ENCODE results near the gene PDCL2. TPM values are rescaled to one million over a fixed set of nuclear protein-coding genes. Genes with fewer than 3 reads are reported as not detected.

The PDCL2 gene
- total RNA-seq, 1 donor, result not detected

- DNase-seq (ENCODE audit: low read depth in 2 of 3, low spot score in 2 of 3), result peak in 2 of 3 donors; percentile 23 to 29
Observed at GRCh38 chr4:55543858-55544257, 48.2 kb downstream of the PDCL2 start.

DNA sequence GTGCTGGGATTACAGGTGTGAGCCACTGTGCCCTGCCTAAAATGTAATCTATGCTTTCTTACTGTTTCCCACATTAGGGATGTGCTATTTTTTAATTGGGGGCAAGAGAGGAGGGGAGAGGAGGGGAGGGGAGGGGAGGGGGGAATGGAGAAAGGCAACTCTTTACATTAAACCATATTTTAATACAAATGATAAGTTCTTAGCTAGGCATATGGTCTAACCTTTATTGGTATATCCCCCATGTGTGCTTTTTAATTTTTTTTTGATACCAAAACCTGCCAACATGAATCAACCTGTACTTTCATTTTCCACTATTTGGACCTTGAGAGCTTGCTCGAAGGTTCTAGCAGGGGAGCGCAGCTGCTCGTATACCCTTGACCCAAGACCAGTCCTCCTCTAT lies 51.8 kb downstream of the PDCL2 start:
- no peak for DNase-seq (ENCODE audit: low read depth in 2 of 3, low spot score in 2 of 3)

DNA sequence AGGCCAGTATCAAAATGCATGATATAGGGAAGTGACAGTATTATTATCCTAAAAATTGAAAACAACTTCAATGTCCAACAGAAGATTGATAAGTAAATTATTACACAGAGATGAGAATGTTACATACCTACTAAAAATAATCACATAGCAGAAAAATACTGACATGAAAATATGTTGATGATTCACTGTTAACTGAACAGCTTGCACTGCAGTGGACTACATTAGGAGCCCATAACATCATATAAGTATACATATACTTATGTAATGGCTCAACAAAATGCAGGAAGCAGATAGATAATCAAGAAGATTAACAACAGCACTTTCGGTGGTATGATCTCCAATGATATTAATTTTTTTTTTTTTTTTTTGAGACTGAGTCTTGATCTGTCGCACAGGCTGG lies 52.4 kb downstream of the PDCL2 start:
- no peak for DNase-seq (ENCODE audit: low read depth in 2 of 3, low spot score in 2 of 3)

DNA sequence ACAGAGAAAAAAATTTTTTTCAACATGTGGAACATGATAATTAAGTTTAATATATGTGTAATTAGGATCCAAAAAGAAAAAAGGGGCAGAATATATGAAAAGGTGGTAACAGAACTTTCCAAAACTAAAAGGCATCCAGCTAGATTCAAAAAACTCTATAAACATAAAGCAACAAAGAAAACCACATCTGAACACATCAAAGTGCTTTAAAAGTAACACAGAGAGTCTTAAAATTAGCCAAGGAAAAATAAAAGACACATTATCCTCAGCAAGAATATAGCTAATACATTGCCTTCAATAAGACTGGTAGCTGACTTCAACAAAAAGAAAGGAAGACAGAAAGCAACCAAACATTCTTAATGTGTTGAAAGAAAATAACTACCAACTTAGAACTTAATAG lies 53.5 kb downstream of the PDCL2 start:
- no peak for DNase-seq (ENCODE audit: low read depth in 2 of 3, low spot score in 2 of 3)

- DNase-seq (ENCODE audit: low read depth in 2 of 3, low spot score in 2 of 3), result no peak
Observed at GRCh38 chr4:55534306-55534705, 57.7 kb downstream of the PDCL2 start.

- peak in 1 of 3 donors; percentile 11 for DNase-seq (ENCODE audit: low read depth in 2 of 3, low spot score in 2 of 3)
Observed at GRCh38 chr4:55530691-55531090, 61.4 kb downstream of the PDCL2 start.

- DNase-seq (ENCODE audit: low read depth in 2 of 3, low spot score in 2 of 3), result no peak
Observed at GRCh38 chr4:55530167-55530566, 61.9 kb downstream of the PDCL2 start.

- no peak for DNase-seq (ENCODE audit: low read depth in 2 of 3, low spot score in 2 of 3)
Observed at GRCh38 chr4:55528491-55528890, 63.6 kb downstream of the PDCL2 start.

DNA sequence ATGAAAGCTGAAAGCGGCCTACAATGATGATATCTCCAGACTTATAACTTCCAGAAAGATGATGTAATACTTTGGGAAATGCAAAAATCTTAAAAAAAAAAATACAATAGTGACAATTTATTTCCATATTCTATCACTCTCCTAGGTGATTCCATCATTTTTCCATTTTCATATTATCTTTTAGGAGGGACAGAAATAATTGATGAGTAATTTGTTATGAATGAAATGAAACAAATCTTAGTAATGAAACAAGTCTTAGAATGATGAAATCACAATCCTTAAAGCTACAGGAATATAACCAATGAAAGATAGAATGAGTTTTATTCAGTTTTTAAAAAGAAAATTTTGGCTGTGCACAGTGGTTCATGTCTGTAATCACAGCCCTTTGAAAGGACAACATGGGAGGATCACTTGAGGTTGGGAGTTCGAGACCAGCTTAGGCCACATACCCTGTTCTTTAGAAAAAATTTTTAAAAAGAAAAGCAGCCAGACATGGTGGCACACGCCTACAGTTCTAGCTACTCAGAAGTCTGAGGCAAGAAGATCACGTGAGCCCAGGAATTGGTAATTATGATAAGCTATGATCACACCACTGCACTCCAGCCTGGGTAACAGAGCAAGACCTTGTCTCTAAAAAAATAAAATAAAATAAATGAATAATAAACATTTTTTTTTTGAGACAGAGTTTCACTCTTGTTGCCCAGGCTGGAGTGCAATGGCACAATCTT lies 67.0 kb downstream of the PDCL2 start:
- no peak for DNase-seq (ENCODE audit: low read depth in 2 of 3, low spot score in 2 of 3)

DNA sequence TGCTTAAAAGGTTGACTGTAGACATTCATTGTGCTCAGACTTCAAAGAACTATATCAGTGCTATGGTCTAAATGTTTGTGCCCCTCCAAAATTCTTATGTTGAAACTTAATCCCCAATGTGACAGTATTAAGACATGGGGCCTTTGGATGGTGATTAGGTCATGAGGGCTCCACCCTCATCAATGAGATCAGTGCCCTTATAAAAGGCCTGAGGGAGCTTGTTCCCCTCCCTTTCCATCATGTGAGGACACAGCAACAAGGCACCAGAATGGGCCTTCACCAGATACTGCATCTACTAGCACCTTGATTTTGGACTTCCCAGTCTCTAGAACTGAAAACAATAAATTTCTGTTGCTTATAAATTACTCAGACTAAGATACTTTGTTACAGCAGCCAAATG lies 73.6 kb downstream of the PDCL2 start:
- DNase-seq (ENCODE audit: low read depth in 2 of 3, low spot score in 2 of 3), result no peak

GRCh38 chr4:55517526-55518229 lies 74.4 kb downstream of the PDCL2 start:
- no peak for DNase-seq (ENCODE audit: low read depth in 2 of 3, low spot score in 2 of 3)

DNA sequence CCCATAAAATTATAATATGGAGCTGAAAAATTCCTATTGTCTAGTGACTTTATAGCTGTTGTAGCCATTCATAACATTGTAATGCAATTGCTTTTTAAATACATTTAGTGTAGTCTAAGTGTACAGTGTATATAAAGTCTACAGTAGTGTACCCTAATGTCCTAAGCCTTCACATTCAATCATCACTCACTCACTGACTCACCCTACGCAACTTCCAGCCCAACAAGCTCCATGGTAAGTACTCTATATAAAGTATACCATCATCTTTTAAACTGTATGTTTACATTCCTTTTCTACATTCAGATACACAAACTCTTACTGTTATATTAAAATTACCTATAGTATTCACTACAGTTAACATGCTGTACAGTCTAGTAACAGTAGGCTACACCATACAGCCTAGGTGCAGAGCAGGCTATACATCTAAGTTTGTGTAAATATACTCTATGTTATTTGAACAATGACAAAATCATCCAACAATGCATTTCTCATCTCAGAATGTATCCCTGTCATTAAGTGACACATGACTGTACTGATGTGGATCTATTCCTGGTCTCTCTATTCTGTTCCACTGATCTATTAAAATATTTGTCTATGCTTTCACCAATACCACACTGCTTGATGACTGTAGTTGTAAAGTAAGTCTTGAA lies 79.0 kb downstream of the PDCL2 start:
- DNase-seq (ENCODE audit: low read depth in 2 of 3, low spot score in 2 of 3), result no peak

DNA sequence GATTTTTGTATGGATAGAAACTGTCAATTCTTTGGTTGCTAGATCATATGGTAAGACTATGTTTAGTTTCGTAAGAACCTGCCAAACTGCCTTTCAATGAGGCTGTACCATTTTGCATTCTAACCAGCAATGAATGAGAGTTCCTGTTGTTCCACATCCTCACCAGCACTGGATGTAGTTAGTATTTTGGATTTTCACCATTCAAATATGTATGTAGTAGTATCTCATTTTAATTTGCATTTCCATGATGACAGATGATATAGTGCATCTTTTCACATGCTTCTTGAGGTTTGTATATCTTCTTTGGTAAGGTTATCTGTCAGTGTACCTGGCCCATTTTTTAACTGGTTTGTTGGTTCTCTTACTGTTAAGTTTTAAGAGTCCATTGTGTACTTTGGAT lies 80.0 kb downstream of the PDCL2 start:
- no peak for DNase-seq (ENCODE audit: low read depth in 2 of 3, low spot score in 2 of 3)

DNA sequence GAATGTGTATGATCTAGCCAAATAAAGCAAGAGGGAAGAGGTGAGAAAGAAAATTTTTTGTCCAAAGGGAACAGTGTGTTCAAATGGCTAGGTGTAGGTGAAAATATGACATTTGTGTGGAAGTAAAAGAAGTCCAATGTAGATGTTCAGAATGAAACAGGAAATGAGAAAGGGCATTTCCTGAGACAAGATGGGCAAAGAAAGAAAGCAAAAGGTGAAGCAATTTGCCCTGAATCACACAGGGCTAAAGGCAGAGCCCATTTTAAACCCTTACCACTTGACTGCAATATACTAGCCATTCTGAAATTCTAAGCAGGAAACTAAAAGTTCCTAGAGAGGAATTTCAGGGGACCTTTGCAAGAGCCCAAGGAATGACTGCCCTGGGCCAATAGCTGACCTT lies 81.4 kb downstream of the PDCL2 start:
- DNase-seq (ENCODE audit: low read depth in 2 of 3, low spot score in 2 of 3), result no peak

GRCh38 chr4:55509266-55509665 lies 82.8 kb downstream of the PDCL2 start:
- no peak for DNase-seq (ENCODE audit: low read depth in 2 of 3, low spot score in 2 of 3)

GRCh38 chr4:55507612-55508011 lies 84.4 kb downstream of the PDCL2 start:
- no peak for DNase-seq (ENCODE audit: low read depth in 2 of 3, low spot score in 2 of 3)

Other genes starting within 250 kb of the PDCL2 start
- gene SRD5A3, start 246.0 kb downstream of the PDCL2 start, total RNA-seq, result 20.5 TPM
- 53.6 TPM for gene TMEM165, start 196.3 kb downstream of the PDCL2 start, total RNA-seq
- gene CLOCK, start 45.3 kb downstream of the PDCL2 start, total RNA-seq, result 6.2 TPM
- 1.1 TPM for gene NMU, start 44.1 kb upstream of the PDCL2 start, total RNA-seq
- not detected for gene EXOC1L, start 227.5 kb upstream of the PDCL2 start, total RNA-seq

Measured in hematopoietic multipotent progenitor cell (in vitro differentiated cells).